NK-92 (cell line): ENCODE data around the gene GATA3.
"Not testable (repeated sequence)": the region's sequence is repeated elsewhere in the genome, so short reads cannot be mapped to it uniquely, and the experiment has no call there.

Experiments used
- DNase-seq: peaks from one replicate; lab custom pipeline; 2025; ENCODE audit not compliant: unreplicated experiment; lab: John Stamatoyannopoulos, UW

GATA3 gene

DNA sequence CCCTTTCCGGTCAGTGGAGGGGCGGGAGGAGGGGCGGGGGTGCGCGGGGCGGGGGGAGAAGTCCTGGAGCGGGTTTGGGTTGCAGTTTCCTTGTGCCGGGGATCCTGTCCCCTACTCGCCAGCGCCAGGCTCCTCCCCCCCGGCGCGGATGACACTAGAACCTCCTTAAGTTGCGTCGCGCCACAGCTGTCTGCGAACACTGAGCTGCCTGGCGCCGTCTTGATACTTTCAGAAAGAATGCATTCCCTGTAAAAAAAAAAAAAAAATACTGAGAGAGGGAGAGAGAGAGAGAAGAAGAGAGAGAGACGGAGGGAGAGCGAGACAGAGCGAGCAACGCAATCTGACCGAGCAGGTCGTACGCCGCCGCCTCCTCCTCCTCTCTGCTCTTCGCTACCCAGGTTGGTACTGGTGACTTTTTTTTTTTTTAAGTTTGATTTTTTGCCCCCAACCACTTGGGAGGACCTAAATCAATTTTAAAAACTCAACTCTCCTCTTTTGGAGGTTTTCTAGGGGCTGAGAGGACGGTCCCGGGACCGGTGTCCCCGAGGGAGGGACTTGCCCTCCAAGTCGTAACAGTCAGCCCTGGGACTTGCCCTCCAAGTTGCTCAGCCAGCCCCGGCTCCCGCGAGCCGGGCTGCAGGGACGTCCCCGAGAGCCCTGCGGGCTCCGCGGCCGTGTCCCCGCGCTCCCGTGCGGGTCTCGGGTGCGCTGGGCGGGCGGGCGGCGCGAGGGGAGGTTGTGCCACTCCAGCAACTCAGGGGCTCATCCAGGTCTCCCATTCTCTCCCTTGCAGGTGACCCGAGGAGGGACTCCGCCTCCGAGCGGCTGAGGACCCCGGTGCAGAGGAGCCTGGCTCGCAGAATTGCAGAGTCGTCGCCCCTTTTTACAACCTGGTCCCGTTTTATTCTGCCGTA is at the start of gene GATA3:
GATA3 (plus strand) TSS at position 195 of the 914 bp plus-strand sequence. CDS start 968 bp downstream, outside the sequence.
- no peak for DNase-seq

DNA sequence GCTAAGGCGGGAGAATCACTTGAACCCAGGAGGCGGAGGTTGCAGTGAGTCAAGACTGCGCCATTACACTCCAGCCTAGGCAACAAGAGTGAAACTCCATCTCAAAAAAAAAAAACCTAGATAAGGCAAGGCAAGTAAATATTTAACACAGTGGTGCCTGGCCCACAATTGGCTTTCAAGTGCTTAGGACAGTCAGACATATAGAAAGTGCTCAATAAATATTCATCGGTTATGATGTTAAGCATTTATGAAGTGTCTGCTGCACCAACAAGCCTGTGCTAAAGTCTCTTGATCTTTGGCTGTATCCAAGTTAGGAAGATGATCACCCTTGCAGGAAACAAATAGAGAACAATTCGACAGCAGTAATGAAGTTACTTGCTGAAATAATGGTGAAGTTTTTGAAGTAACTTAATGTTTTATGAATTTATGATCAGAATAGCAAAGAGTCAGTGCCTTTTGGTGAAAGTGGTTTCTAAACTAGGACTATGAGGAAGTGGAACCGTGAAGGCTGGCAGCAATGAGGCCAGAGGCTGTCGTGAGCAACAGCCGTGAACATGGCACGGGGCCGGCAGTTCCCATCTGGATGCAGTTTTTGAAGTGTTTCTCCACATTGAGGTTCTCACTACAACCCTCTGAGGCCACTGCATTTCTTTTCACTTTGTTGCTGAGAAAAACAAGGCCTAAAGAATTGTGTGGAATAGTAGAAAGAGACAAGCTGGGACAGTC is 48.1 kb upstream of the GATA3 start:
- no peak for DNase-seq

GRCh38 chr10:8009031-8009430 is 45.5 kb upstream of the GATA3 start:
- no peak for DNase-seq

DNA sequence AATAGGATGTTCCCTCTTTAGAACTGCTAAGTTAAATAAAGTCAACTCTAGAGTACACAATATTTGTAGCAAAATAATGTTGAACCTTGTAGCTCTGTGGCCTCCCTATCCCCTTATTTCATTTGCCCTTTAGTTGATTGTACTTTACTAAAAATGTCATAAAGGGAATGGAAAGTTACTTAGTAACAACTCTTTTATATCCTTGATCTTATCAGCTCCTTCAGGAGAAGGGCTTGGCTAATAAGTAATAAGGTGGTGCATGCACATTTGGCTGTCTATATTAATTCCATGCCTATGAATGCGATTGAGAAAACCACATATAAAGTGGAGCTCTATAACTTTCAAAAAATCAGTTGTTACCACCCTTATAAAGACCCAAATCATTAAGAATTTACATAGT is 41.5 kb upstream of the GATA3 start:
- DNase-seq: no peak

GRCh38 chr10:8013619-8014018 is 40.9 kb upstream of the GATA3 start:
- DNase-seq: no peak

GRCh38 chr10:8014649-8015048 is 39.8 kb upstream of the GATA3 start:
- no peak for DNase-seq

- DNase-seq: no peak
Observed at GRCh38 chr10:8017277-8017676, 37.2 kb upstream of the GATA3 start.

DNA sequence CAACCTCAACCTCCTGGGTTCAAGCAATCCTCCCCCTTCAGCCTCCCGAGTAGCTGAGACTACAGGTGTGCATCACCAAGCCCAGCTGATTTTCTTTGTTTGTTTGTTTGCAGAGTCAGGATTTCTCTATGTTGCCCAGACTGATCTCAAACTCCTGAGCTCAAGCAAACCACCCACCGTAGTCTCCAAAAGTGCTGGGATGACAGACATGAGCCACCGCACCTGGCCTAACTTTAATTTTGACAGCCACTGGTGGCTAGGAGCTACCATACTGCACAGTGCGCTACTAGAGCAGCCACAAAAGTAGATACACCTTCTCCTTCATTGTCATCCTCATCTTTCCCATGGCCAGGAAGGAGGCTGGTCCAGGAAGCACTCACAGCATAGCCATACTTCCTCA is 31.2 kb upstream of the GATA3 start:
- DNase-seq: no peak

- no peak for DNase-seq
Observed at GRCh38 chr10:8023851-8024250, 30.6 kb upstream of the GATA3 start.

GRCh38 chr10:8026349-8027259 is 27.9 kb upstream of the GATA3 start:
- DNase-seq: no peak

GRCh38 chr10:8031211-8031610 is 23.3 kb upstream of the GATA3 start:
- not testable (repeated sequence) for DNase-seq

- DNase-seq: no peak
Observed at GRCh38 chr10:8032558-8032957, 21.9 kb upstream of the GATA3 start.

DNA sequence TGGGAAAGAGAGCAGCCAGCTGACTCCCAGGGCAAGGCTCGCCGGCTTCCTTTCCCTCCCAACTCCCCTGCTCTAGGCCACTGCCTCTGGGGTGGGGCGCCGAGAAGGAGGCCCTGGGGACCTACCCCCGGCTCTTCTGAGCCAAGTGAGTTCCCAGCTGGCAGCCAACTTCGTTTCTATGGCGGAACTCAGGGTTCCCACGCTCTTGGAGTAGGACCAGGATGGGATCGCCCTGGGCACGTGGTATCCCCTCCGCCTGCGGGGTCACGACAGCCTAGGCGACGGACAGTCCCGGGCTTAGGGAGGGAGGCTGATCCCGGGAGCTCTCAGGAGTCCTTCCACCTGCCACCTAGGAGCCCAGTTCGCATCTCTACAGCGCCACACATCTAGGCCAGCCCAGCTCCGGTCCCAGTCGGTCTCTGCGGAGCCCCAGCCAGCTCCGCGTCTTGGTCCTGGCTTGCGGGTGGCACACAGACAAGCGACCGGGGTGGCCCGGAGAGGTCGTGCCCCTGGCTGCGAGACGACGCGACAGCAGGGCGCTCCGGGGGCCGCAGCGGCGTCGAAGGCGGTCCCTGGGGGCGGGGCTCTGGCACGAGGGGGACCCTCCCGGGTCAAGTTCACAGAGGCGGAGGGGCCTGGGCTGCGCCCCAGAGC is 20.5 kb upstream of the GATA3 start:
- no peak for DNase-seq

- DNase-seq: no peak
Observed at GRCh38 chr10:8034466-8035005, 20.0 kb upstream of the GATA3 start.

GRCh38 chr10:8035006-8035640 is 19.4 kb upstream of the GATA3 start:
- no peak for DNase-seq

DNA sequence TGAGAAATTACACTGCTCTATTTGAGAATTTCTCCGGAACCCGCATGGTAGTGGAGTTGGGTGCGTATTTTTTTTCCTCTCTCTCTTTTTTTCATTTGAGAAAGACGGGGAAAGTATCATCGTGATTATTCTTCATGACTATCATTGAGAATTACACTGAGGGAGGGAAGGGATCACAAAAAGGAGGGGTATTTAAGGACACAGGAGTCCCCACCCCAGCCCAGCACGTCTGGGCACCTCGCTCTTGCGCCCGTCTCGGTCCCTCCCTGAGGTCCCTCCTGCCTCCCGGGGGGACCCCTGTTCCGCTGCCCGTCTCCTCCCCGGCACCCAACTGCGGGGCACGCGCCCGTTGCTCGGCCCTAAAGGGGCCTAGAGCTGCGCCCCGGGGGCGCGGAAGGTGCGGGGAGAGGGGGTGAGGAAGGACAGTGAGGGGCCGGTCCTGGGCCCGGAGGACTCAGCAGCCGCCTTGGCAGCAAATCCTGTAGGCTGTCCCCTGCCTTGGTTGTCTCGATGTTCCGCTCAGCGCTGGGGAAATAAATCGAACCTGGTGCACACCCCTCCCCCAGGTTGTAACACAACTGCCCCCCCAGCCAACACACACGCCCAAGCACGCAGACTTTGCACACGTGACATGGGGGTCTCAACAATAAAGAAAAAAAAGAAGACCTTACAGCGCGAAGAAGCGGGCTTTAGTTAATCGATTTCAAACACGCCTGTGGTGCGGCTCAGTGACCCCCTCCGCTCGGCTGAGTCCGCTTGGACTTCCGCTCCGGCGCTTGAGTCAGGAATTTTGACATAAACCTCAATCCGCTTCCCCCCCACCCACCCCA is 18.6 kb upstream of the GATA3 start:
- DNase-seq: no peak

DNA sequence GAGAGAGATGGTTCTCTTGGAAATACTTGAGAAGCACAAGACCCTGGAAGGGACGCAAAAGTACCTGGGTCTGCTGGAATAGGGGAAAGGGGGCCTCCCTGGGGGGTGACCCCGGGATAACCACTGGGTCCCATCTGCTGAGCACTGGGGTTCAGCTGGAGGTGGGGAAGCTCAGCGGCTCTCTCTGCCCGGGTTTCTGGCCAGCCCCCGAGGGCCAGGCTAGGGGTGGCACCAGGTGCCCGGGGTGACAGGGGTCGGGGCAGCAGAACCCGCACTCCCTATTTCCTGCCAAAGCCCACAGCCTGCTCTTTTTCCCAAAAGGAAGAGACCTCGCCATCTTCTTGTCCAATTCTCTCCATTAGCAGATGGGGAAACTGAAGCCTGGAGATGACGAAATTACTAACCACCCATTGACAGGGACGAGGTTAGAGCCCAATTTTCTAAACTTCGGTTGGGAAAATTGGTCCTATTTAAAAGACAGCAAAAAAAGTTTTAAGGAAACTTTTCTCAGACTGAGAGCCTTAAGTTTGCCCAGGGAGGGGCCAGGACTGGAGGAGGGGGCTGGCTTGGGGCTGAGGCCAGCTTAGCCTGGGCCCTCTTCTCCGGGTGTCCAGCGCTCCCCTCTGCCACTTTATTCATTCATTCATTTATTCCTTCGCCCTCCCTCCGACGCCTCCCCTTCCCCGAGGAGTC is 17.8 kb upstream of the GATA3 start:
- DNase-seq: no peak

- no peak for DNase-seq
Observed at GRCh38 chr10:8037199-8037801, 17.2 kb upstream of the GATA3 start.
